GM18505 (cell line): ENCODE results near the gene ADAM23.
"Not testable (repeated sequence)": the region's sequence is repeated elsewhere in the genome, so short reads cannot be mapped to it uniquely, and the experiment has no call there.

Experiments used
- ATAC-seq: cut with Tn5 transposase; IDR thresholded peaks from one replicate; pipeline ENCODE4 v1.9.1; 2021; ENCODE audit not compliant: unreplicated experiment
- POLR2A ChIP-seq: IDR thresholded peaks from 4 replicates; pipeline ENCODE4 v1.6.1; 2011; ENCODE audit warnings: borderline replicate concordance; ENCODE audit not compliant: insufficient read depth, insufficient read length; ENCODE audit errors: extremely low read depth

Gene ADAM23

GRCh38 chr2:206442833-206443734 lies at the start of gene ADAM23:
ADAM23 (plus strand) TSS chr2:206443532; CDS start chr2:206443867, 335 bp downstream.
- ATAC-seq: peak; percentile 46
- TF ChIP-seq POLR2A: peak; percentile 67

GRCh38 chr2:206396211-206396610 lies 47.1 kb upstream of the ADAM23 start:
- no peak for TF ChIP-seq POLR2A
- no peak for ATAC-seq

GRCh38 chr2:206402956-206403569 lies 40.3 kb upstream of the ADAM23 start:
- ATAC-seq: not testable (repeated sequence)

GRCh38 chr2:206408323-206409320 lies 34.7 kb upstream of the ADAM23 start:
- TF ChIP-seq POLR2A: no peak
- peak; percentile 97 for ATAC-seq

- no peak for ATAC-seq
- TF ChIP-seq POLR2A: no peak
These were observed 32.6 kb upstream of the ADAM23 start for GRCh38 chr2:206410714-206411113.

GRCh38 chr2:206415618-206416243 lies 27.6 kb upstream of the ADAM23 start:
- no peak for ATAC-seq
- no peak for TF ChIP-seq POLR2A

- no peak for TF ChIP-seq POLR2A
- ATAC-seq: no peak
These were observed 24.4 kb upstream of the ADAM23 start for GRCh38 chr2:206418968-206419367.

- no peak for TF ChIP-seq POLR2A
- no peak for ATAC-seq
These were observed 22.6 kb upstream of the ADAM23 start for GRCh38 chr2:206420721-206421120.

- TF ChIP-seq POLR2A: no peak
These were observed 20.8 kb upstream of the ADAM23 start for GRCh38 chr2:206422493-206422892.

GRCh38 chr2:206423147-206423546 lies 20.2 kb upstream of the ADAM23 start:
- no peak for ATAC-seq
- no peak for TF ChIP-seq POLR2A

More at GRCh38 chr2:206422493-206422892, 20.8 kb upstream of the ADAM23 start:
- no peak for ATAC-seq

GRCh38 chr2:206424134-206424533 lies 19.2 kb upstream of the ADAM23 start:
- TF ChIP-seq POLR2A: no peak
- no peak for ATAC-seq

GRCh38 chr2:206428783-206429182 lies 14.5 kb upstream of the ADAM23 start:
- ATAC-seq: no peak
- no peak for TF ChIP-seq POLR2A
